ENCODE data around the gene RELN. TPM values are rescaled to one million over a fixed set of nuclear protein-coding genes. Genes with fewer than 3 reads are reported as not detected.

RELN gene
- total RNA-seq, 1 experiment from 2014 or later = 8.0 TPM

GRCh38 chr7:103446049-103446520 lies 543.4 kb downstream of the RELN start, which contains the start of gene SLC26A5:
Gene SLC26A5 (minus strand): TSS chr7:103446207. CDS start chr7:103421514, 24,693 bp downstream.
- no peaks in the 10 kb centered on the region for H3F3A ChIP-seq (ENCODE audit: low read length, unreplicated experiment)
- peak within 1 kb of the TSS; percentile 99 for H2AFZ ChIP-seq (ENCODE audit: low read length)
- peaks cover 17% of the 10 kb centered on the region for H3K4me1 ChIP-seq (ENCODE audit: insufficient read depth, low read length)
- no peaks in the 10 kb centered on the region for H4K20me1 ChIP-seq (ENCODE audit: low read length)
- no peak within 1 kb of the TSS for H3K27ac ChIP-seq (ENCODE audit: low read length)
- intact Hi-C loops (cut with micrococcal nuclease) = loop anchor here (2.0 kb wide), 2 partner anchors 187 to 711 kb away; no protein-coding TSS in a partner anchor
- H3K27me3 ChIP-seq (ENCODE audit: low read length) = no peaks in the 10 kb centered on the region
- DNase-seq (peak; percentile 75), ATAC-seq (peak; percentile 82)
- no peaks in the 10 kb centered on the region for H3K9me3 ChIP-seq (ENCODE audit: low read length)
- no TSS peak for BruUV-seq (replicated peaks)
- TF ChIP-seq CTCF (conservative IDR thresholded peaks at IDR 0.05; ENCODE audit: low read depth, low read length) (no peak), EZH2 (IDR thresholded peaks at IDR 0.05; ENCODE audit: low read length, unreplicated experiment) (no peak), EZH2phosphoT487 (IDR thresholded peaks at IDR 0.05; ENCODE audit: borderline replicate concordance, low read length) (no peak)
- H3K4me2 ChIP-seq (ENCODE audit: low read length) = peak within 1 kb of the TSS; percentile 83
- H3K9ac ChIP-seq (ENCODE audit: low read length) = peak within 1 kb of the TSS; percentile 32; the same call in 1 of the 2 replicates
- POLR2A ChIA-PET (ENCODE audit: unreplicated experiment) = no interaction called here
- no peaks in the 10 kb centered on the region for H3K9me2 ChIP-seq (replicated peaks; ENCODE audit: low read length)
- peak within 1 kb of the TSS; percentile 71 for H3K4me3 ChIP-seq (ENCODE audit: low read length)
- H3K36me3 ChIP-seq (ENCODE audit: low read depth, low read length) = no peaks in the 10 kb centered on the region
- CTCF ChIA-PET = no interaction called here
- no peaks in the 10 kb centered on the region for H3K79me2 ChIP-seq (ENCODE audit: low read length)

GRCh38 chr7:103445228-103446048 lies 544.0 kb downstream of the RELN start:
- H3K79me2 ChIP-seq (ENCODE audit: low read length) = no peaks in the 10 kb centered on the region
- H3K4me2 ChIP-seq (ENCODE audit: low read length) = peak overlapping the region; percentile 83
- BruUV-seq (replicated peaks) = TSS peak; percentile 32
- peak overlapping the region; percentile 70 for H2AFZ ChIP-seq (ENCODE audit: low read length)
- H3K27me3 ChIP-seq (ENCODE audit: low read length) = no peaks in the 10 kb centered on the region
- peaks cover 17% of the 10 kb centered on the region for H3K4me1 ChIP-seq (ENCODE audit: insufficient read depth, low read length)
- no peak for DNase-seq
- no peaks in the 10 kb centered on the region for H3K36me3 ChIP-seq (ENCODE audit: low read depth, low read length)
- intact Hi-C loops (cut with micrococcal nuclease) = loop anchor here (2.0 kb wide), 2 partner anchors 187 to 711 kb away; no protein-coding TSS in a partner anchor
- peak overlapping the region; percentile 32; the same call in 1 of the 2 replicates for H3K9ac ChIP-seq (ENCODE audit: low read length)
- TF ChIP-seq EZH2 (IDR thresholded peaks at IDR 0.05; ENCODE audit: low read length, unreplicated experiment) = no peak
- no peak for TF ChIP-seq CTCF (conservative IDR thresholded peaks at IDR 0.05; ENCODE audit: low read depth, low read length)
- no peak for TF ChIP-seq EZH2phosphoT487 (IDR thresholded peaks at IDR 0.05; ENCODE audit: borderline replicate concordance, low read length)
- no peaks in the 10 kb centered on the region for H4K20me1 ChIP-seq (ENCODE audit: low read length)
- peak; percentile 4 for ATAC-seq
- peak overlapping the region; percentile 71 for H3K4me3 ChIP-seq (ENCODE audit: low read length)
- no peaks in the 10 kb centered on the region for H3K9me3 ChIP-seq (ENCODE audit: low read length)
- ChIA-PET CTCF (no interaction called here), POLR2A (ENCODE audit: unreplicated experiment) (no interaction called here)
- H3K9me2 ChIP-seq (replicated peaks; ENCODE audit: low read length) = no peaks in the 10 kb centered on the region
- H3K27ac ChIP-seq (ENCODE audit: low read length) = no peak overlapping the region
- no peaks in the 10 kb centered on the region for H3F3A ChIP-seq (ENCODE audit: low read length, unreplicated experiment)

- no peaks in the 10 kb centered on the region for H3K36me3 ChIP-seq (ENCODE audit: low read depth, low read length)
- CTCF ChIA-PET = no interaction called here
- no peak overlapping the region for H3K27ac ChIP-seq (ENCODE audit: low read length)
- no peaks in the 10 kb centered on the region for H3K27me3 ChIP-seq (ENCODE audit: low read length)
- no peak for ATAC-seq
- intact Hi-C loops (cut with micrococcal nuclease) = no loop called here
- no peak overlapping the region for H2AFZ ChIP-seq (ENCODE audit: low read length)
- H3F3A ChIP-seq (ENCODE audit: low read length, unreplicated experiment) = no peaks in the 10 kb centered on the region
- no peak for TF ChIP-seq EZH2phosphoT487 (IDR thresholded peaks at IDR 0.05; ENCODE audit: borderline replicate concordance, low read length)
- TF ChIP-seq CTCF (conservative IDR thresholded peaks at IDR 0.05; ENCODE audit: low read depth, low read length) = no peak
- TF ChIP-seq EZH2 (IDR thresholded peaks at IDR 0.05; ENCODE audit: low read length, unreplicated experiment) = no peak
- no peaks in the 10 kb centered on the region for H3K9me3 ChIP-seq (ENCODE audit: low read length)
- H3K9me2 ChIP-seq (replicated peaks; ENCODE audit: low read length) = no peaks in the 10 kb centered on the region
- H3K4me2 ChIP-seq (ENCODE audit: low read length) = no peak overlapping the region
- no peak overlapping the region for H3K4me3 ChIP-seq (ENCODE audit: low read length)
- H4K20me1 ChIP-seq (ENCODE audit: low read length) = no peaks in the 10 kb centered on the region
- DNase-seq = no peak
- no peaks in the 10 kb centered on the region; the same call in 1 of the 2 replicates for H3K4me1 ChIP-seq (ENCODE audit: insufficient read depth, low read length)
- no peaks in the 10 kb centered on the region for H3K79me2 ChIP-seq (ENCODE audit: low read length)
- no TSS peak for BruUV-seq (replicated peaks)
- POLR2A ChIA-PET (ENCODE audit: unreplicated experiment) = no interaction called here
- H3K9ac ChIP-seq (ENCODE audit: low read length) = no peak overlapping the region
Observed at GRCh38 chr7:103439661-103440060, 549.8 kb downstream of the RELN start.
